Measurements from ENCODE around the gene MRPL51.

The MRPL51 gene

GRCh38 chr12:6492838-6493496, at the start of gene MRPL51:
MRPL51 (minus strand) TSS chr12:6493262; CDS start chr12:6493136, 126 bp downstream.
- peak; percentile 97 for DNase-seq

GRCh38 chr12:6542209-6543009, 49.3 kb upstream of the MRPL51 start:
- no peak for DNase-seq

GRCh38 chr12:6541371-6542165, 48.5 kb upstream of the MRPL51 start:
- DNase-seq, result no peak

GRCh38 chr12:6540181-6540877, 47.3 kb upstream of the MRPL51 start:
- DNase-seq, result no peak

- DNase-seq, result no peak
These were observed 46.7 kb upstream of the MRPL51 start for GRCh38 chr12:6539707-6540134.

- no peak for DNase-seq
These were observed 46.2 kb upstream of the MRPL51 start for GRCh38 chr12:6539314-6539682.

DNA sequence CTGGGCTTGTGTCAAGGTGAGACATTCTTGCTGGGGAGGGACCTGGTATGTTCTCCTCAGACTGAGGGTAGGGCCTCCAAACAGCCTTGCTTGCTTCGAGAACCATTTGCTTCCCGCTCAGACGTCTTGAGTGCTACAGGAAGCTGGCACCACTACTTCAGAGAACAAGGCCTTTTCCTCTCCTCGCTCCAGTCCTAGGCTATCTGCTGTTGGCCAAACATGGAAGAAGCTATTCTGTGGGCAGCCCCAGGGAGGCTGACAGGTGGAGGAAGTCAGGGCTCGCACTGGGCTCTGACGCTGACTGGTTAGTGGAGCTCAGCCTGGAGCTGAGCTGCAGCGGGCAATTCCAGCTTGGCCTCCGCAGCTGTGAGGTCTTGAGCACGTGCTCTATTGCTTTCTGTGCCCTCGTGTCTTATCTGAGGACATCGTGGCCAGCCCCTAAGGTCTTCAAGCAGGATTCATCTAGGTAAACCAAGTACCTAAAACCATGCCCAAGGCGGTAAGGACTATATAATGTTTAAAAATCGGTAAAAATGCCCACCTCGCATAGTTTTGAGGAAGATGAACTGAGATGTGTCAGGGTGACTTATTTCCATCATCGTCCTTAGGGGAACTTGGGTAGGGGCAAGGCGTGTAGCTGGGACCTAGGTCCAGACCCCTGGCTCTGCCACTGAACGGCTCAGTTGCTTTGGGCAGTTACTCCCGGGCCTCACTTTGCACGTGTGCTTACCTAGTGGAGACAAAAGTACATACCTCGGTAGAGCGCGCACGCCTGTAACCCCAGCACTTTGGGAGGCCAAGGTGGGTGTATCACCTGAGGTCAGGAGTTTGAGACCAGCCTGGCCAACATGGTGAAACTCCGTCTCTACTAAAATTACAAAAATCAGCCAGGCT, 45.6 kb upstream of the MRPL51 start:
- DNase-seq, result no peak

DNA sequence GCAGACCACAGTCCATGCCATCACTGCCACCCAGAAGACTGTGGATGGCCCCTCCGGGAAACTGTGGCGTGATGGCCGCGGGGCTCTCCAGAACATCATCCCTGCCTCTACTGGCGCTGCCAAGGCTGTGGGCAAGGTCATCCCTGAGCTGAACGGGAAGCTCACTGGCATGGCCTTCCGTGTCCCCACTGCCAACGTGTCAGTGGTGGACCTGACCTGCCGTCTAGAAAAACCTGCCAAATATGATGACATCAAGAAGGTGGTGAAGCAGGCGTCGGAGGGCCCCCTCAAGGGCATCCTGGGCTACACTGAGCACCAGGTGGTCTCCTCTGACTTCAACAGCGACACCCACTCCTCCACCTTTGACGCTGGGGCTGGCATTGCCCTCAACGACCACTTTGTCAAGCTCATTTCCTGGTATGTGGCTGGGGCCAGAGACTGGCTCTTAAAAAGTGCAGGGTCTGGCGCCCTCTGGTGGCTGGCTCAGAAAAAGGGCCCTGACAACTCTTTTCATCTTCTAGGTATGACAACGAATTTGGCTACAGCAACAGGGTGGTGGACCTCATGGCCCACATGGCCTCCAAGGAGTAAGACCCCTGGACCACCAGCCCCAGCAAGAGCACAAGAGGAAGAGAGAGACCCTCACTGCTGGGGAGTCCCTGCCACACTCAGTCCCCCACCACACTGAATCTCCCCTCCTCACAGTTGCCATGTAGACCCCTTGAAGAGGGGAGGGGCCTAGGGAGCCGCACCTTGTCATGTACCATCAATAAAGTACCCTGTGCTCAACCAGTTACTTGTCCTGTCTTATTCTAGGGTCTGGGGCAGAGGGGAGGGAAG, 44.7 kb upstream of the MRPL51 start:
- DNase-seq, result peak; percentile 76

DNA sequence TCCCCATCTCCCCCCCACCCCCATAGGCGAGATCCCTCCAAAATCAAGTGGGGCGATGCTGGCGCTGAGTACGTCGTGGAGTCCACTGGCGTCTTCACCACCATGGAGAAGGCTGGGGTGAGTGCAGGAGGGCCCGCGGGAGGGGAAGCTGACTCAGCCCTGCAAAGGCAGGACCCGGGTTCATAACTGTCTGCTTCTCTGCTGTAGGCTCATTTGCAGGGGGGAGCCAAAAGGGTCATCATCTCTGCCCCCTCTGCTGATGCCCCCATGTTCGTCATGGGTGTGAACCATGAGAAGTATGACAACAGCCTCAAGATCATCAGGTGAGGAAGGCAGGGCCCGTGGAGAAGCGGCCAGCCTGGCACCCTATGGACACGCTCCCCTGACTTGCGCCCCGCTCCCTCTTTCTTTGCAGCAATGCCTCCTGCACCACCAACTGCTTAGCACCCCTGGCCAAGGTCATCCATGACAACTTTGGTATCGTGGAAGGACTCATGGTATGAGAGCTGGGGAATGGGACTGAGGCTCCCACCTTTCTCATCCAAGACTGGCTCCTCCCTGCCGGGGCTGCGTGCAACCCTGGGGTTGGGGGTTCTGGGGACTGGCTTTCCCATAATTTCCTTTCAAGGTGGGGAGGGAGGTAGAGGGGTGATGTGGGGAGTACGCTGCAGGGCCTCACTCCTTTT, 44.0 kb upstream of the MRPL51 start:
- DNase-seq, result no peak

- no peak for DNase-seq
These were observed 43.1 kb upstream of the MRPL51 start for GRCh38 chr12:6535960-6536847.

GRCh38 chr12:6535697-6535946, 42.6 kb upstream of the MRPL51 start:
- DNase-seq, result no peak

DNA sequence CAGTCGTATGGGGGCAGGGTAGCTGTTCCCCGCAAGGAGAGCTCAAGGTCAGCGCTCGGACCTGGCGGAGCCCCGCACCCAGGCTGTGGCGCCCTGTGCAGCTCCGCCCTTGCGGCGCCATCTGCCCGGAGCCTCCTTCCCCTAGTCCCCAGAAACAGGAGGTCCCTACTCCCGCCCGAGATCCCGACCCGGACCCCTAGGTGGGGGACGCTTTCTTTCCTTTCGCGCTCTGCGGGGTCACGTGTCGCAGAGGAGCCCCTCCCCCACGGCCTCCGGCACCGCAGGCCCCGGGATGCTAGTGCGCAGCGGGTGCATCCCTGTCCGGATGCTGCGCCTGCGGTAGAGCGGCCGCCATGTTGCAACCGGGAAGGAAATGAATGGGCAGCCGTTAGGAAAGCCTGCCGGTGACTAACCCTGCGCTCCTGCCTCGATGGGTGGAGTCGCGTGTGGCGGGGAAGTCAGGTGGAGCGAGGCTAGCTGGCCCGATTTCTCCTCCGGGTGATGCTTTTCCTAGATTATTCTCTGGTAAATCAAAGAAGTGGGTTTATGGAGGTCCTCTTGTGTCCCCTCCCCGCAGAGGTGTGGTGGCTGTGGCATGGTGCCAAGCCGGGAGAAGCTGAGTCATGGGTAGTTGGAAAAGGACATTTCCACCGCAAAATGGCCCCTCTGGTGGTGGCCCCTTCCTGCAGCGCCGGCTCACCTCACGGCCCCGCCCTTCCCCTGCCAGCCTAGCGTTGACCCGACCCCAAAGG, 42.1 kb upstream of the MRPL51 start:
- DNase-seq, result peak; percentile 60

- DNase-seq, result peak; percentile 67
These were observed 41.6 kb upstream of the MRPL51 start for GRCh38 chr12:6534695-6534944.

DNA sequence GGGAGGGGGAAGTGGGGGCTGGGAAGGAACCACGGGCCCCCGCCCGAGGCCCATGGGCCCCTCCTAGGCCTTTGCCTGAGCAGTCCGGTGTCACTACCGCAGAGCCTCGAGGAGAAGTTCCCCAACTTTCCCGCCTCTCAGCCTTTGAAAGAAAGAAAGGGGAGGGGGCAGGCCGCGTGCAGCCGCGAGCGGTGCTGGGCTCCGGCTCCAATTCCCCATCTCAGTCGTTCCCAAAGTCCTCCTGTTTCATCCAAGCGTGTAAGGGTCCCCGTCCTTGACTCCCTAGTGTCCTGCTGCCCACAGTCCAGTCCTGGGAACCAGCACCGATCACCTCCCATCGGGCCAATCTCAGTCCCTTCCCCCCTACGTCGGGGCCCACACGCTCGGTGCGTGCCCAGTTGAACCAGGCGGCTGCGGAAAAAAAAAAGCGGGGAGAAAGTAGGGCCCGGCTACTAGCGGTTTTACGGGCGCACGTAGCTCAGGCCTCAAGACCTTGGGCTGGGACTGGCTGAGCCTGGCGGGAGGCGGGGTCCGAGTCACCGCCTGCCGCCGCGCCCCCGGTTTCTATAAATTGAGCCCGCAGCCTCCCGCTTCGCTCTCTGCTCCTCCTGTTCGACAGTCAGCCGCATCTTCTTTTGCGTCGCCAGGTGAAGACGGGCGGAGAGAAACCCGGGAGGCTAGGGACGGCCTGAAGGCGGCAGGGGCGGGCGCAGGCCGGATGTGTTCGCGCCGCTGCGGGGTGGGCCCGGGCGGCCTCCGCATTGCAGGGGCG, 41.0 kb upstream of the MRPL51 start, which contains the start of gene GAPDH:
GAPDH (plus strand) TSS at position 595 of the 772 bp plus-strand sequence. CDS start 316 bp downstream, outside the sequence.
- DNase-seq, result peak; percentile 98

- DNase-seq, result no peak
These were observed 40.5 kb upstream of the MRPL51 start for GRCh38 chr12:6533653-6533922.

- peak; percentile 70 for DNase-seq
These were observed 40.0 kb upstream of the MRPL51 start for GRCh38 chr12:6532927-6533652.

- peak; percentile 54 for DNase-seq
These were observed 39.2 kb upstream of the MRPL51 start for GRCh38 chr12:6532051-6532926.
